ENCODE results near the gene DPH5.

DPH5 gene

DNA sequence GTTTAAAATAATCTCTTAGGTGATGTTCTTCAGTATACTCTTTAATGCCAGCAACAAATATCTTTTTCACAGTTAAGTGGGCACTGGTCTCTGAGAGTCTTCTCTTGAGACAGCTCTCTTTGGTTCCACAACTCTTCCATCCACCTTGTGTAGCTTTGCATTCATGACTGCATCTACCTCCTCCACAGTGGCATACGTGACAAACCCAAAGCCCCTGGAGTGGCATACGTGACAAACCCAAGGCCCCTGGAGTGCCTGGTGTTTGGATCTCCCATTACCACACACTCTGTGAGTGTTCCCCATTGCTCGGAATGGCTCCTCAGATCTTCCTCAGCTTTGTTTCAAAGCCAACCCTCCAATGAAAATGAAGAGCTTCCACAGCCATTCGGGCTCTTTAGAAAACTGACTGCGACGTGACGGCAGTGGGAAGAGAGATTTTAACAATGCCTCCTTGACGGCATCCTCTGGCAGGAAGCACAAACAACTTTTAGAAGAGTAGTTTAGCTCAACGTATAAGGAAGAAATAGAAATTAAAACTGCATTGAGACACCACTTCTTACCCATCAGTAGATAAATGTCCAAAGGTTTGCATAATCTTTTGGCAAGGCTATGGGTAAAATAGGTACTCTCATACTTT, 83.9 kb downstream of the DPH5 start:
- DNase-seq (ENCODE audit: low read depth in 2 of 2) = no peak

- no peak for DNase-seq (ENCODE audit: low read depth in 2 of 2)
Observed at GRCh38 chr1:100941098-100941527, 84.5 kb downstream of the DPH5 start.

Measured in activated CD8-positive, alpha-beta memory T cell treated with anti-CD3 and anti-CD28 coated beads for 4 hours (primary cell).